ENCODE measurements around the gene RCL1. TPM values are rescaled to one million over a fixed set of nuclear protein-coding genes. Genes with fewer than 3 reads are reported as not detected.

RCL1 gene
- total and polyA plus RNA-seq, 2 donors = 18.0 to 18.8 TPM

- 90% methylated on average over 7 of the region's 7 CpGs for WGBS
- Histone ChIP-seq H3K4me1 (ENCODE audit: insufficient read depth) (no peaks in the 10 kb centered on the region), H3K27ac (ENCODE audit: low read depth) (no peak overlapping the region), H3K36me3 (ENCODE audit: insufficient read depth) (no peaks in the 10 kb centered on the region), H3K4me3 (ENCODE audit: low read depth, low read length) (no peak overlapping the region)
- DNase-seq (ENCODE audit: extremely low spot score) = no peak
Measured at GRCh38 chr9:4832786-4833579, 40.2 kb downstream of the RCL1 start.

- no peak overlapping the region for H3K4me3 ChIP-seq (ENCODE audit: low read depth, low read length)
- 86% methylated on average over 11 of the region's 11 CpGs for WGBS
- H3K4me1 ChIP-seq (ENCODE audit: insufficient read depth) = no peaks in the 10 kb centered on the region
- no peaks in the 10 kb centered on the region for H3K36me3 ChIP-seq (ENCODE audit: insufficient read depth)
- no peak overlapping the region for H3K27ac ChIP-seq (ENCODE audit: low read depth)
- DNase-seq (ENCODE audit: extremely low spot score) = no peak
Measured at GRCh38 chr9:4833781-4834560, 41.2 kb downstream of the RCL1 start.

DNA sequence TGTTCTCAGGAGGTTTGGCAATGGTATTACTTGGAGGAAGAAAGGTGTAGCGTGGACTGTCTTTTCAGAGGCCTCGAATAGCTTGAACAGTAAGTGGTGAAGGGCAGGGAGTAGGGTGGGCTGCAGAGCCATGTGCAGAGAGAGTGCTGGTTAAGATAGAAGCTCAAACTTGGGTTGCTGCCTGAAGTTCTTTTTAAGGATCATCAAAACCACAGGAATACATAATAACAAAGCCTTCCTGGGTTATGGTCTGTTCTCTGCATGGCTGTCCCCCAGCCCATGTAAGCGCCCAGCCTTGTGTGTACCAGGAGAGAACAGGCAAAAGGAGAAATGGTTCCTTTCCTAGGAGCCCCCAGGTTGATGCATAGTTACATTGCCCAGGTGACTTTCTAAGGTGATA lies 43.9 kb downstream of the RCL1 start:
- no peak for DNase-seq (ENCODE audit: extremely low spot score)
- Histone ChIP-seq H3K27ac (ENCODE audit: low read depth) (no peak overlapping the region), H3K36me3 (ENCODE audit: insufficient read depth) (no peaks in the 10 kb centered on the region), H3K4me3 (ENCODE audit: low read depth, low read length) (no peak overlapping the region), H3K4me1 (ENCODE audit: insufficient read depth) (no peaks in the 10 kb centered on the region)
- 95% methylated on average over 3 of the region's 3 CpGs for WGBS

DNA sequence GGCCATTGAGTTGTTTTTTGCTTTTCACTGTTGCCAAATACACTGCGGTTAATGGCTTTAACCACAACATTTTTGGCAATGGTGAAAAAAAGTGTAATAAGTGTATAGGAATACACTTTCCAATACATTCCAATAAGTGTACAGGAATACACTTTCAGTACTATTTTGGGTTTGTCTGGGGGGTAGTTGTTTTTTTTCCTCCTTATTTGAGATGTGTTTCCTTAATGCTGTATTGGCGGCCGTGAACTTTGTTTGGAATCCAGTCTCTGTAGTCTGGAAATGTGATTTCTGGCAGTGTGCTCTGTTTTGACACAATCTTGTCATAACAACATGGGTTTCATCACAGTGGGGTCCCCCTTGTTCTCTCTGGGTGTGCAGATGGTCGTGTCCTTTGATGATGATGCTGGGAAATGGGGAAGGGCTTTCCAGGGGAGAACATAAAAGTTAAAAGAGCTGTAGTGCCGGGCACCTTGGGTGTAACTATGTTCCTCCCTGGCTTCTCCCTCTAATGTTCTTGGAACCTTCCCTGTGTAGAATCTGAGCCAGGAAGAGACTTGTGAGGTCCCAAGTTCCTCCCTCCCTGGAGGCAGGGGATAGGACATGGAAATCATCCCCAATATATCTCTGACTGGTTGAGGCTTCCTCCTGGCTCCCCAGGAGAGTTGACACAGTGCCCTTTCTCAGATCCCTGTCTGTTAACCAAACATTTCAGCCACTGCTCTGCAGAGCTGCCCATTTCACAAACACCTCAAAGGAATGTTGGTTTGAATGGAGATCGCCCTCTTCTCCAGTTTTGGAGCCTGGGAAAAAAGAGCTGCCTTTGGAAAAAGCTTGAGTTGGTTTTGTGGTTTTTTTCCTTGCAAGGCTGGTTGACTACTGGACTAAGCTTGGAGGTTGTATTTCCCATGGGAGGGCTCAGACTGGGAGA lies 44.8 kb downstream of the RCL1 start:
- 77% methylated on average over 6 of the region's 6 CpGs for WGBS
- no peak for DNase-seq (ENCODE audit: extremely low spot score)
- no peaks in the 10 kb centered on the region for H3K4me1 ChIP-seq (ENCODE audit: insufficient read depth)
- no peaks in the 10 kb centered on the region for H3K36me3 ChIP-seq (ENCODE audit: insufficient read depth)
- no peak overlapping the region for H3K27ac ChIP-seq (ENCODE audit: low read depth)
- no peak overlapping the region for H3K4me3 ChIP-seq (ENCODE audit: low read depth, low read length)

GRCh38 chr9:4838189-4838546 lies 45.4 kb downstream of the RCL1 start:
- H3K27ac ChIP-seq (ENCODE audit: low read depth) = no peak overlapping the region
- WGBS = 76% methylated on average over 3 of the region's 3 CpGs
- DNase-seq (ENCODE audit: extremely low spot score) = no peak
- H3K4me3 ChIP-seq (ENCODE audit: low read depth, low read length) = no peak overlapping the region
- H3K36me3 ChIP-seq (ENCODE audit: insufficient read depth) = no peaks in the 10 kb centered on the region
- no peaks in the 10 kb centered on the region for H3K4me1 ChIP-seq (ENCODE audit: insufficient read depth)

DNA sequence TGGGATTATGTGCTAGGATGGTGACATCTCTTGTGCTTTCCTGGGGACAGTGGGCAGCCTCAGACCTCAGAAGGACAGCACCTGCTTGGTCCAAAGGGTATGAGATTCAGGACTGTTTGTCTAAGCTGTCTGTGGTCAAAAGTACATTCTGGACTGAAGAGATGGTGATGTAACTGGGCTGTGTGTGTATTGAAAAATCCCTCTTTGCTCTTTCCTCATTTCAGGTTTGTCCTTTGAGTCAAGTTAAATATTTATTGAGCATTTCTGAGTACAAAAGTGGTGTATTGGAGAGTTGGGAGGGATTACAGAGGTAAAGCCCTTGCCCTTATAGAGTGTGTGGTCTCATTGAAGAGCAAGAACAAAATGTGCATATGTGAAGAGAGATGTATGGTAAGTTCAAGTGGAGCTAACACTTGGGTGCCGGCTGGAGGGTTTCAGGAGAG lies 46.7 kb downstream of the RCL1 start:
- Histone ChIP-seq H3K36me3 (ENCODE audit: insufficient read depth) (no peaks in the 10 kb centered on the region), H3K4me1 (ENCODE audit: insufficient read depth) (no peaks in the 10 kb centered on the region), H3K4me3 (ENCODE audit: low read depth, low read length) (no peak overlapping the region), H3K27ac (ENCODE audit: low read depth) (no peak overlapping the region)
- no peak for DNase-seq (ENCODE audit: extremely low spot score)
- 98% methylated on average over 1 of the region's 1 CpG for WGBS

DNA sequence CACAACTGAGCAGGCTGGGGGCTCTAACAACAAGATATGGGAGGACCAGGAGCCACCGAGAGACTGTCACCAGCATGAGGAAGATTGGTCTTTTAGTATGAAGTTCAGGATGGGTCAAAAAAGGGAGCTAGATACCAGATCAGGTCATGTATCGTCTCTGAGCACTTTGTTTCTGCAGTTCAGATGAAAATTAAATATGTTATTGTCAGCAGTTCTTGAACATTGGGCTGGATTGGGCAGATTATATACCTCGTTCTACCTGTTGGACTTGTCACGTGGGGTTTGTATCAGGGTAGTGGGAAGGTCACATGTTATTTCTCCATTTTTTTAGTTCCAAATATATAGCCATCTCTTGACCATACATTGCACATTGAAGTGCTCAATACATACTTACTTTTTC lies 47.3 kb downstream of the RCL1 start:
- Histone ChIP-seq H3K4me3 (ENCODE audit: low read depth, low read length) (no peak overlapping the region), H3K36me3 (ENCODE audit: insufficient read depth) (no peaks in the 10 kb centered on the region), H3K4me1 (ENCODE audit: insufficient read depth) (no peaks in the 10 kb centered on the region), H3K27ac (ENCODE audit: low read depth) (no peak overlapping the region)
- no peak for DNase-seq (ENCODE audit: extremely low spot score)
- WGBS = 94% methylated on average over 4 of the region's 4 CpGs

DNA sequence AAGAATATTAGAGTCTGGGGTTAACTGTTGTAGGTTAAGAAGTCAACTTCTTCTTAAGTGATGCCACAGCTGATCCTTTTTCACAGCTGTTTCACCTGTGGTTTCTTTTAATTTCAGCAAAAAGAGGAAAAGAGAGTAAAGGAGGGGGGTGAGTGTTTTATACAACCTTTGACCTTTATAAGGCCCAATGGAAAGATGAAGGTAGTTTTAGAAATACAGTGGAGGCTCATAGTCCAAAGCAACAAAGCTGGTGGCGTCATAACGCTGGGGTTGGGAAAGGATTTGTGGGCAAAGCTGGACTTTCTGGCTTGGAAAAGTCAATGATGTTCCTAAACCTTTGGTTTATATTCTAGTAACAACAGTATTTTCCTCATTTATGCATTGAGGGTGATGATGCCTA lies 49.5 kb downstream of the RCL1 start:
- Histone ChIP-seq H3K27ac (ENCODE audit: low read depth) (no peak overlapping the region), H3K4me1 (ENCODE audit: insufficient read depth) (no peaks in the 10 kb centered on the region), H3K4me3 (ENCODE audit: low read depth, low read length) (no peak overlapping the region), H3K36me3 (ENCODE audit: insufficient read depth) (peaks cover 2% of the 10 kb centered on the region)
- DNase-seq (ENCODE audit: extremely low spot score) = no peak
- 93% methylated on average over 2 of the region's 2 CpGs for WGBS

- DNase-seq (ENCODE audit: extremely low spot score) = no peak
- Histone ChIP-seq H3K36me3 (ENCODE audit: insufficient read depth) (peaks cover 2% of the 10 kb centered on the region), H3K27ac (ENCODE audit: low read depth) (no peak overlapping the region), H3K4me1 (ENCODE audit: insufficient read depth) (no peaks in the 10 kb centered on the region), H3K4me3 (ENCODE audit: low read depth, low read length) (no peak overlapping the region)
- 79% methylated on average over 4 of the region's 4 CpGs for WGBS
Measured at GRCh38 chr9:4842734-4843133, 50.0 kb downstream of the RCL1 start.

DNA sequence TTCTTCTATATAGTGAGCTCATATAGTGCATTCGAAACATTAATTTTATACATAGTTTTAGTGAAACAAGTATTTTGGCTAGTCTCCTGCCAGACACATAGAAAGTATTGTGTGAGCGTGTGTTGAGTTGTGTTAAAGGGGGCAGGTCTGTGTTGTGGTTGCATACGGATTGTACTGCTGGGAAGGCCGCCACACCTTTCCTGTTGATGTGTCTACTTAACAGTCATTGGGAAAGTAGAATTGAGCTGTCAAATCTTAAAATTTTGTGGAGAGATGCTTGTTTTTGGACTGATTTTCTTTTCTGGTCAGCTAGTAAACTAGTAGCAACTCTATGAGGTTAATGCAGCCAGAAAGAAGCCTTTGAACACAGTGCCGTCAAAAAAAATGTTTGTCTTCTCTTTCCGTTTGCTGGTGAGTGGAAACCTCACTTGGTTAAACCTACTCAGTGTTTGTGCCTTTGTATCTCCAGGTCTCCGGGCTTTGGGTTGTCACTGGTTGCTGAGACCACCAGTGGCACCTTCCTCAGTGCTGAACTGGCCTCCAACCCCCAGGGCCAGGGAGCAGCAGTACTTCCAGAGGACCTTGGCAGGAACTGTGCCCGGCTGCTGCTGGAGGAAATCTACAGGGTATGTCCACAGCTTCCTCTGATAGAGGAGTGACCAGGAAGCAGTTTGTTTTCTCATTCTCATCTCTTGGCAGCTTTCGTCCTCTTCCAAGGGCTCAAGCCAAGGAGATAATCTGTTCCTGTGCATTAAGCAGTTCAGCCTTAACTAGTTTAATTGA lies 51.5 kb downstream of the RCL1 start:
- H3K4me1 ChIP-seq (ENCODE audit: insufficient read depth) = no peaks in the 10 kb centered on the region
- no peak overlapping the region for H3K27ac ChIP-seq (ENCODE audit: low read depth)
- WGBS = 95% methylated on average over 9 of the region's 9 CpGs
- no peak overlapping the region for H3K4me3 ChIP-seq (ENCODE audit: low read depth, low read length)
- H3K36me3 ChIP-seq (ENCODE audit: insufficient read depth) = peaks cover 2% of the 10 kb centered on the region
- DNase-seq (ENCODE audit: extremely low spot score) = no peak

DNA sequence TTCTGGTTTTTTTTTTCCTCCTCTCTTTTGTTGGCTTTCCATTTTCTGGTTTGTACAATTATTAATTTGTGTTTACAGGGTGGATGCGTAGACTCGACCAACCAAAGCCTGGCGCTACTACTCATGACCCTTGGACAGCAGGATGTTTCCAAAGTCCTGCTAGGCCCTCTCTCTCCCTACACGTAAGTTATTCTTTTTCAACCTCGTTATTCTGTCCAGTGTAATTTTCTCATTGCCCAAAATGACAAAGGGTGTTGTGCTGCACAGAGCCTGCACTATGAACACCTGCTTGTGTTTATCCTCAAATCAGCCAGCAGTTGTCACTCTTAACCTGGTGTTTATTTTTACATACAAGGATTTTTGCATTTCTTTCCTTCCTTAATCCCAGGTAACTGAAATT lies 56.6 kb downstream of the RCL1 start:
- peaks cover 2% of the 10 kb centered on the region for H3K36me3 ChIP-seq (ENCODE audit: insufficient read depth)
- DNase-seq (ENCODE audit: extremely low spot score) = no peak
- H3K4me3 ChIP-seq (ENCODE audit: low read depth, low read length) = no peak overlapping the region
- H3K4me1 ChIP-seq (ENCODE audit: insufficient read depth) = no peaks in the 10 kb centered on the region
- H3K27ac ChIP-seq (ENCODE audit: low read depth) = no peak overlapping the region
- WGBS = 86% methylated on average over 5 of the region's 5 CpGs

DNA sequence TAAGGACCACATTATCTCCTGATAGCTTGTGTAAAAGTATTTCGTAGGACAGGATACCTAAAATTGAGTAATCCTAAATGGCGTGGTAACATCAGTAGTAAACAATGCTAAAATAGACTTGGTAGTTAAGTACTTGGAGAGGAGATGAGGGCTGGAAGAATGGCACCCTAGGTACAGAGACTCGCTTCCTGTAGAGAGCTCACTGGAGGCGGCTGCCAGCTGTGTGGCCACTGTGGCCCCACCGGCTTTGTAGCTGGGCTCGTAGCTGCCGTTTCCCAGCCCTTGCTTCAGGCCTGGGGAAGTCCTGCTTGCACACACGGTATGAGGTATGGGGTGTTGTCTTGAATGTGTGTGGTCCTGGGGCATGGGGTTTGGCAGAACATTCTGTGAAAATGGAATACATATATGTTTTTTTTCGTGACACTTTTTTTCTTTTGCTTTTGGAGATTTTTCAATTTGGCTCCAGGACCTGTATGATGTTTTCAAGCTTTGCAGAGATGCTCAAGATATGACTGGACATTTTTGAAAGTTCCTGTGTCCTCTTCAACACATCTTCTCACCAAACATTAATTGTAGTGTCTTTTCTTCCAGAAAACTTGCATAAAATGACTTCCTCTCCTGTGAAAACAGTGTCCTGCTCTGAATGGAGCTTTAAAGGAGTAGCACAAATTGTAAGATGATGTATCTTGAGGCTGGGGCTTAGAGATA lies 58.0 kb downstream of the RCL1 start:
- 72% methylated on average over 9 of the region's 9 CpGs for WGBS
- Histone ChIP-seq H3K4me3 (ENCODE audit: low read depth, low read length) (no peak overlapping the region), H3K36me3 (ENCODE audit: insufficient read depth) (peaks cover 2% of the 10 kb centered on the region), H3K27ac (ENCODE audit: low read depth) (peak overlapping the region; percentile 35), H3K4me1 (ENCODE audit: insufficient read depth) (no peaks in the 10 kb centered on the region)
- peak; percentile 8 for DNase-seq (ENCODE audit: extremely low spot score)
